Lung (tissue), 12 donors: ENCODE data around the gene ZDHHC22. TPM values are rescaled to one million over a fixed set of nuclear protein-coding genes. Genes with fewer than 3 reads are reported as not detected.

Experiments used
- ATAC-seq: fragments of 200-7000 bp; cut with Tn5 transposase; one replicate; pipeline ENCODE4 v1.9.1; 2020; ENCODE audit warnings: moderate number of reproducible peaks; ENCODE audit not compliant: insufficient read depth, low FRiP score
- DNase-seq, 3 donors: peaks; one replicate each; pipeline ENCODE4 v3.0.0-alpha.2; 2013 to 2017
- H3K27ac ChIP-seq, 2 donors: one replicate each; pipeline ENCODE4 v1.5.1; 2013; ENCODE audit warnings: mild to moderate bottlenecking in 2 of 2, moderate library complexity in 2 of 2, control low read depth in 1 of 2, inconsistent platforms in 1 of 2, low read depth in 1 of 2, low read length in 1 of 2
- H3K27me3 ChIP-seq, 3 donors: one replicate each; pipeline ENCODE4 v1.5.1; 2013; ENCODE audit warnings: low read length in 2 of 3; ENCODE audit not compliant: control insufficient read depth in 3 of 3, insufficient read depth in 3 of 3
- H3K36me3 ChIP-seq, 4 donors: one replicate each; pipeline ENCODE4 v1.5.1; 2013; ENCODE audit warnings: low read length in 4 of 4, mild to moderate bottlenecking in 1 of 4, moderate library complexity in 1 of 4; ENCODE audit not compliant: control insufficient read depth in 4 of 4, insufficient read depth in 4 of 4
- H3K4me1 ChIP-seq, 5 donors: one replicate each; pipeline ENCODE4 v1.5.1; 2013; ENCODE audit warnings: low read length in 5 of 5, mild to moderate bottlenecking in 2 of 5, moderate library complexity in 1 of 5; ENCODE audit not compliant: control insufficient read depth in 5 of 5, insufficient read depth in 5 of 5
- H3K4me3 ChIP-seq: one replicate; pipeline ENCODE4 v1.5.1; 2013; ENCODE audit warnings: mild to moderate bottlenecking, control low read depth, moderate library complexity
- H3K9ac ChIP-seq, 2 donors: one replicate each; pipeline ENCODE4 v1.5.1; 2013; ENCODE audit warnings: low read length in 2 of 2, control low read depth in 1 of 2; ENCODE audit not compliant: insufficient read depth in 1 of 2
- H3K9me3 ChIP-seq, 4 donors: one replicate each; pipeline ENCODE4 v1.5.1; 2013; ENCODE audit warnings: low read length in 3 of 4, mild to moderate bottlenecking in 1 of 4, moderate library complexity in 1 of 4; ENCODE audit not compliant: control insufficient read depth in 4 of 4, insufficient read depth in 3 of 4
- CTCF ChIP-seq: IDR thresholded peaks from 2 replicates; pipeline ENCODE4 v1.5.1; 2012; ENCODE audit warnings: mild to moderate bottlenecking; ENCODE audit errors: control extremely low read depth, extremely low read depth
- WGBS, 2 donors: extraction: QIAGEN DNeasy Blood & Tissue Kit; methylation state at CpG; one replicate each; pipeline ENCODE4 v1.1.7; 2013; 5-methylcytosine and 5-hydroxymethylcytosine counted together
- polyA plus RNA-seq, 2 donors: library from polyadenylated mRNA; stranded (reverse); fragments of 200-250 nt; gene quantifications; one replicate each; pipeline ENCODE4 v1.2.1, GENCODE V29; 2013
- total RNA-seq, 2 donors: library from RNA; depleted of rRNA in 1 of 2; stranded (reverse); fragments of >200 nt in 1 of 2; gene quantifications; one replicate each; pipeline ENCODE4 v1.2.1, GENCODE V29; 2014 to 2021
- donor health status: control.
- donor health status: control.
- donor health status: Bipolar disorder and iron deficiency.
- donor health status: healthy.
- donor health status: DM: yes; HTN: yes; CAD: no.

ZDHHC22 gene
- total and polyA plus RNA-seq, 4 donors, result 0.02 TPM; not detected in 3

- H3K4me1 ChIP-seq, result peaks cover 0 to 3% (median 0%) of the 10 kb centered on the region in 5 donors
- no peak overlapping the region for H3K27ac ChIP-seq
- no peak overlapping the region for H3K9ac ChIP-seq
- peaks cover 0 to 5% (median 0%) of the 10 kb centered on the region in 4 donors for H3K9me3 ChIP-seq
- 42 to 59% methylated on average over 11 of the region's 11 CpGs for WGBS, 2 donors
- no peak for TF ChIP-seq CTCF
- DNase-seq (no peak), ATAC-seq (no peak)
- H3K4me3 ChIP-seq, result no peak overlapping the region
- H3K27me3 ChIP-seq, result peaks cover 0 to 30% (median 12%) of the 10 kb centered on the region in 3 donors
- no peaks in the 10 kb centered on the region for H3K36me3 ChIP-seq
Measured at GRCh38 chr14:77157740-77158139, 16.1 kb upstream of the ZDHHC22 start.

GRCh38 chr14:77155083-77155482 lies 13.5 kb upstream of the ZDHHC22 start:
- H3K36me3 ChIP-seq, result no peaks in the 10 kb centered on the region
- 74 to 87% methylated on average over 2 of the region's 2 CpGs for WGBS, 2 donors
- H3K4me1 ChIP-seq, result peaks cover 0 to 2% (median 0%) of the 10 kb centered on the region in 5 donors
- H3K9ac ChIP-seq, result no peak overlapping the region
- no peak overlapping the region for H3K4me3 ChIP-seq
- no peak for TF ChIP-seq CTCF
- H3K9me3 ChIP-seq, result peaks cover 0 to 5% (median 0%) of the 10 kb centered on the region in 4 donors
- no peak for DNase-seq
- ATAC-seq, result no peak
- H3K27ac ChIP-seq, result no peak overlapping the region
- H3K27me3 ChIP-seq, result peaks cover 0 to 25% (median 11%) of the 10 kb centered on the region in 3 donors

- ATAC-seq (no peak), DNase-seq (no peak)
- Histone ChIP-seq H3K27me3 (peaks cover 0 to 28% (median 11%) of the 10 kb centered on the region in 3 donors), H3K4me3 (no peak overlapping the region), H3K4me1 (peaks cover 0 to 2% (median 0%) of the 10 kb centered on the region in 5 donors), H3K36me3 (no peaks in the 10 kb centered on the region), H3K9ac (no peak overlapping the region), H3K27ac (no peak overlapping the region), H3K9me3 (peaks cover 0 to 5% (median 0%) of the 10 kb centered on the region in 4 donors)
- 58 to 68% methylated on average over 7 of the region's 7 CpGs for WGBS, 2 donors
- no peak for TF ChIP-seq CTCF
Measured at GRCh38 chr14:77154421-77154820, 12.8 kb upstream of the ZDHHC22 start.

- no peaks in the 10 kb centered on the region for H3K36me3 ChIP-seq
- 93 to 94% methylated on average over 3 of the region's 3 CpGs for WGBS, 2 donors
- peaks cover 0 to 3% (median 0%) of the 10 kb centered on the region in 4 donors for H3K9me3 ChIP-seq
- DNase-seq, result no peak
- H3K4me1 ChIP-seq, result peaks cover 0 to 2% (median 0%) of the 10 kb centered on the region in 5 donors
- no peak overlapping the region for H3K27ac ChIP-seq
- no peak for TF ChIP-seq CTCF
- H3K4me3 ChIP-seq, result no peak overlapping the region
- peaks cover 0 to 29% (median 11%) of the 10 kb centered on the region in 3 donors for H3K27me3 ChIP-seq
- no peak overlapping the region for H3K9ac ChIP-seq
- no peak for ATAC-seq
Measured at GRCh38 chr14:77153802-77154201, 12.2 kb upstream of the ZDHHC22 start.
